Activated T-cell treated with anti-CD3 and anti-CD28 coated beads, Interleukin-2, amount 50 U/mL, for 72 hours (primary cell): ENCODE measurements around the gene SPPL2A. TPM values are rescaled to one million over a fixed set of nuclear protein-coding genes. Genes with fewer than 3 reads are reported as not detected.
A peak's percentile ranks its signal among the peaks of the same experiment; 100 is the strongest.
"Not testable (repeated sequence)": the region's sequence is repeated elsewhere in the genome, so short reads cannot be mapped to it uniquely, and the experiment has no call there.

ENCODE experiments used
- ATAC-seq, 2 donors: fragments of 150-1000 bp; cut with Tn5 transposase; replicated peaks in 1 of 2; 2 replicates each; pipeline ENCODE4 v1.10.0; 2021; ENCODE audit warnings: moderate library complexity in 2 of 2, mild to moderate bottlenecking in 1 of 2
- DNase-seq, 2 donors: peaks; one replicate each; pipeline ENCODE4 v3.0.0; 2021 to 2022; ENCODE audit warnings: mixed read lengths in 1 of 2
- H3K27ac Mint-ChIP-seq: one replicate; pipeline ENCODE4 v1.8.0; 2022; ENCODE audit warnings: mild to moderate bottlenecking, moderate library complexity, mixed read lengths
- H3K27me3 Mint-ChIP-seq: one replicate; pipeline ENCODE4 v1.8.0; 2022; ENCODE audit warnings: low read depth, mixed read lengths
- H3K36me3 Mint-ChIP-seq, 2 donors: one replicate each; pipeline ENCODE4 v1.8.0; 2022; ENCODE audit warnings: mixed read lengths in 2 of 2, mild to moderate bottlenecking in 1 of 2; ENCODE audit not compliant: insufficient read depth in 2 of 2
- H3K4me1 Mint-ChIP-seq: one replicate; pipeline ENCODE4 v1.8.0; 2022; ENCODE audit warnings: low read depth, mixed read lengths
- H3K4me3 Mint-ChIP-seq, 2 donors: one replicate each; pipeline ENCODE4 v1.8.0; 2022; ENCODE audit warnings: mild to moderate bottlenecking in 2 of 2, mixed read lengths in 2 of 2, moderate library complexity in 2 of 2
- H3K9me3 Mint-ChIP-seq, 2 donors: one replicate each; pipeline ENCODE4 v1.8.0; 2022; ENCODE audit warnings: mixed read lengths in 2 of 2
- total RNA-seq, 2 donors: library from RNA; stranded (reverse); gene quantifications; one replicate each; pipeline ENCODE4 v1.2.3, GENCODE V29; 2022

Gene SPPL2A
- total RNA-seq, 2 donors from 2014 or later, result 130 to 157 TPM

DNA sequence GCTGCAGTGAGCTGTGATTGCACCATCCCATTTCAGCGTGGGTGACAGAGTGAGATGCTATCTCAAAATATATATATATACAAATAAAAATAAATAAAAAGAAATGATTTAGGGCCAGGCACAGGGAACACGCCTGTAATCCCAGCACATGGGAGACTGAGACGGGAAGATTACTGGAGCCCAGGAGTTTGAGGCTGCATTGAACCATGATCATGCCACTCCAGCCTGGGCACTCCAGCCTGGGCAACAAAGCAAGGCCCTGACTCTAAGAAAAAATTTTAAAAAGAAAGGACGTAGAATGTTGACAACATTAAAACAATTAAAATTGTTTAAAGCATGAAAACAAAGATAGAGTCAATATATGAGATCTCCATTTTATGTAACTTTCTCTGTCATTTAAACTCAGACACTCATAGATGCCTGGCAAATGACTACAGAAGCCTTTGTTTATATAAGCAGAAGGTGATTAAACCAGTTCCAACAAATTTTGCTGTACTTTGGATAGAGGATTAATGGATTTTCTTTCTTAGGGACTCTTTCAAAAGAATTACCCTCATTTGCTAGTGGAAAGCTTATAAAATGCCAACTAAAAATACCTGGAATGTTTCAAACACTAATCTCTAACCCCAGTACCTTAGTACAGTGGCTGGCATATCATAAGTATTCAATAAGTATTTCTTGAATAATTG, 68.3 kb downstream of the SPPL2A start:
- no peaks in the 10 kb centered on the region for H3K36me3 Mint-ChIP-seq
- no peaks in the 10 kb centered on the region for H3K4me1 Mint-ChIP-seq
- DNase-seq (no peak), ATAC-seq (no peak)
- H3K4me3 Mint-ChIP-seq, result no peak overlapping the region
- no peaks in the 10 kb centered on the region for H3K27me3 Mint-ChIP-seq
- H3K27ac Mint-ChIP-seq, result no peak overlapping the region
- H3K9me3 Mint-ChIP-seq, result no peaks in the 10 kb centered on the region

DNA sequence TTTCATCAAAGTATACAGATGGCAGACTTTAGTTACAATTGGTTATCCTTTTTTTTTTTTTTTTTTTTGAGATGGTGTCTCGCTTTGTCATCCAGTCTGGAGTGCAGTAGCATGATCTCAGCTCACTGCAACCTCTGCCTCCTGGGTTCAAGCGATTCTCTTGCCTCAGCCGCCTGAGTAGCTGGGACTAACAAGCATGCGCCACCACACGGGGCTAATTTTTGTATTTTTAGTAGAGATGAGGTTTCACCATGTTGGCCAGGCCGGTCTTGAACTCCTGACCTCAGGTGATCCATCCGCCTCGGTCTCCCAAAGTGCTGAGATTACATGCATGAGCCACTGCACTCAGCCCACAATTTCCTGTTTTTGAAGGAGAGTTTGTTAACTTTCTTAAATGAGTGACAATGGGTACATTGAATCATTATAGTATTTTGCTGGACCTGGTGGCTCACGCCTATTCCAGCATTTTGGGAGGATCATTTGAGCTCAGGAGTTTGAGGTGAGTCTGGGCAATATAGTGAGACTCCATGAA, 70.8 kb downstream of the SPPL2A start:
- H3K9me3 Mint-ChIP-seq, H3K27ac Mint-ChIP-seq, H3K4me3 Mint-ChIP-seq, H3K27me3 Mint-ChIP-seq, H3K4me1 Mint-ChIP-seq, H3K36me3 Mint-ChIP-seq: not testable (repeated sequence)
- DNase-seq (peak in 1 of 2 donors; percentile 10), ATAC-seq (peak in 1 of 2 donors; percentile 58)

DNA sequence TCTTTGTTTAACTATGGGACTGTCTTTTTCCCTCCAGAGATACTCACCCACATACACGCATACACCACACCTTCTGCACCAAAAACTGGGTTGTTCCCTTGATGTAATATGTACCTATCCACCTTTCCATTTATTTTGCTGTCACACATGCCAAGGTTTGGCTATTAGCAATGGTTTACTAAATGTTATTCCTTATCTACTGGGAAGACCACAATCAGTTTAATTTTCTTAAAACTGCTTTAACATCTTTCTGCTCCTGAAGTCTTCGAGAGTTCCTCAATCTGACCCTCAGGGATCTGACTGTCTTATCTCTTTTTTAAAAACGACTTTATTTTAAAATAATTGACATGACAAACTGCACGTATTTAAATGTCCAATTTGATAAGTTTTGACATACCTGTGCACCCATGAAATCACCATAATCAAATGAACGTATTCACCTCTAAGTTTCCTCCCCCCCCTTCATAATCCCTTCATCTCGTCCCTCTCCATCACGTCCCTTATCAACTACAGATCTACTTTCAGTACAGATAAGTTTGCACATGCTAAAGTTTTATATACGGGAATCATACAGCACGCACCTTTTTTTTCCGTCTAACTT, 78.1 kb downstream of the SPPL2A start:
- Mint-ChIP-seq H3K4me1 (peaks cover 51% of the 10 kb centered on the region), H3K4me3 (peak overlapping the region; percentile 95 to 99), H3K27me3 (no peaks in the 10 kb centered on the region), H3K27ac (peak overlapping the region; percentile 96), H3K36me3 (peaks cover 12 to 29% of the 10 kb centered on the region in 2 donors), H3K9me3 (no peaks in the 10 kb centered on the region)
- DNase-seq (no peak), ATAC-seq (no peak)

DNA sequence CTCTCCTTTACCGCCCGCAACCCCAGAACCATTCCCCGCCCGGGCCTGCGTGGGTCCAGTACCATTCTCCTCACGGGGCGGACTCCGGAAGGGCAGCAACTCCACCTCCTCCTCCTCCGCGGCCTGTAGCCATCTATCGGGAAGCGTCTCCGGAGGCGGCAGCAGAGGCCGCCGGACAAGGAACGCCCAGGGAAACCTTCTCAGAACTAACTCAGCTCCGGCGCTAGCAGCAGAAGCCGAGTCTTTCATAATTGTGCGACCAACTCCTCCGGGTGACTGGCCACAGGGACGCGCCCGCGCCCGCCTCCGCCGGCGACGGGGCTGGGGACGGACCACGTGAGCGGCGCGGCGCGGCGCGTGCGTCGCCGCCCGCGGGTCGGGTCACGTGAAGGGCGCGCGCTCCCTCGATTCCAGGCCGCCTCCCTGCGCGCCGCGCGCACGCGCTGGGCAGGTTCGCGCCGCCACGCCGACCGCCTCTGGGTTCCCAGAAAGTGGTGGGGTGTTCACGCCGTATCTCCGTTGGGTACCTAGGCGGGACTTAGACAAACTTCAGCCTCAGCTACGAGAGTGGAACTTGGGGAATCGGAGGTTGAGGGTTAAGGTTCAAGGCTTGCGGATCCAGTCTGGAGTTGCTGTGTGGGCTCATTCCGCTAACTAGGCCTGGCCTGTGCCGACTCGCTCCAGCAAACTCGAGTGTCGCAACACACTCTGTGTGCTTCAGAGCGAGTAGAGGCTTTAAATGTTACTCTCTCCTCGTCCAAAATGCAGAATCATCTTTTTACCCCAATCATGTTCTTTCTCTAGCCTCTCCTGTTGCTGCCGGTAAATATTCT, 78.8 kb downstream of the SPPL2A start, which contains the start of gene TRPM7:
Gene TRPM7, minus strand, starts transcription at position 329 of the 833 bp plus-strand sequence. Its CDS starts 264 bp downstream, at position 65.
- H3K9me3 Mint-ChIP-seq, result no peaks in the 10 kb centered on the region

DNA sequence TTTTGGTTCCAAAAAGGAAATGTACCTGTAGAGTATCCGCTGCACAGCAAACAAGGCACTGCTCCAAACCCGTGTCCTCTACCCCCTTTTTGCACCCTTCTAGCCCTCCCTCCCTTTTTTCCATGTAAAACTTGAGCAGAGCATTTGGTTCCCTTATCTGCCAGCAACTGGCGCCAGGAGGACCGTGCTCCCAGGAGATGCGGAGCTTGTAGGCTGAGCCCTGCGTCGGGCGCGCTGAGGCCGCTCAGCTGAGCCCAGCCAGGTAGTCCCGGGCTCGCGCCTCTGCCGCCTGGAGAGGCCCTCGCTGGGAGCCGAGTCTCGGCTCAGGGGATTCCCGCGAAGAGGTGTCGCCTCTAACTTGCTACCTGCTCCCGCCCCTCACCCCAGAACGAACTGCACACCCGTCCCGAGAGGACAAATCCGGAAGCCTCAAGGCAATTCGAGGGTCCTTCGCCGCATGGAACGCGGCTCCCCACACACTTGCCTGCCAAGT, 79.5 kb downstream of the SPPL2A start:
- Mint-ChIP-seq H3K9me3 (no peaks in the 10 kb centered on the region), H3K36me3 (peaks cover 15 to 30% of the 10 kb centered on the region in 2 donors)
- ATAC-seq, result peak; percentile 71 to 73

More for the DNA sequence above, 78.8 kb downstream of the SPPL2A start, which contains the start of gene TRPM7:
- Mint-ChIP-seq H3K4me3 (peak within 1 kb of the TSS; percentile 95 to 99), H3K27ac (peak within 1 kb of the TSS; percentile 96), H3K36me3 (peaks cover 13 to 30% of the 10 kb centered on the region in 2 donors), H3K4me1 (peaks cover 58% of the 10 kb centered on the region), H3K27me3 (no peaks in the 10 kb centered on the region)
- ATAC-seq (peak; percentile 88 to 90), DNase-seq (peak; percentile 92)

DNA sequence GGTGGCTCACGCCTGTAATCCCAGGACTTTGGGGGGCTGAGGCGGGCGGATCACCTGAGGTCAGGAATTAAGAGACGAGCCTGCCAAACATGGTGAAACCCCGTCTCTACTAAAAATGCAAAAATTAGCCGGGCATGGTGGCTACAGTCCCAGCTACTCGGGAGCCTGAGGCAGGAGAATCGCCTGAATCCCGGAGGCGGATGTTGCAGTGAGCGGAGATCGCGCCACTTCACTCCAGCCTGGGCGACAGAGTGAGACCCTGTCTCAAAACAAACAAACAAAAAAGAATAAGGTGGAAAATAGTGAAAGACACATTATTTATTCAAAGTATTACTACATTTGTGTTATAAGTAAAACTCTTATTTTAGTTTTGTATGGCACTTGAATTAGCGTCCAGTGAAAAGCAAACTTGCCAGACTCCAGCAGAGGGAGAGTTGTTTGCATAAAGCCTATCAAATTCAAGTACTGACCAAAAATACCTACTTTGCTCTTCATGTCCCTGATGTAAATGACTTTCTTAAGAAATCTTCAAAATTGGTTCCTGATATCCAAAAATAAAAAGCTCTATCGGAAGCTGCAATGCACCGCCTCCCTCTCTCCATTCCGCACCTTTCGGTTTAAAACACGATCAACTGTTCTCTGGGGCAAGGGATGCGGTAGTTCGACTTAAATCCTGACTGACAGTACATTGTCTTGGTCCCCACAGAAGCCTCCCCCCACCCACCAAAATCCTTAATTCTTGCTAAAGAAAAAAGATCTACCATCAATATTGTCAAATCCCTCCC, 80.1 kb downstream of the SPPL2A start:
- Mint-ChIP-seq H3K9me3 (no peaks in the 10 kb centered on the region), H3K4me1 (peaks cover 66% of the 10 kb centered on the region), H3K27ac (peak overlapping the region; percentile 86), H3K4me3 (peak overlapping the region; percentile 95 to 99), H3K27me3 (no peaks in the 10 kb centered on the region), H3K36me3 (peaks cover 15 to 30% of the 10 kb centered on the region in 2 donors)
- DNase-seq (no peak), ATAC-seq (no peak)

More for the DNA sequence above, 79.5 kb downstream of the SPPL2A start:
- Mint-ChIP-seq H3K27ac (peak overlapping the region; percentile 86), H3K27me3 (no peaks in the 10 kb centered on the region), H3K4me3 (peak overlapping the region; percentile 95 to 99), H3K4me1 (peaks cover 65% of the 10 kb centered on the region)
- peak; percentile 76 to 81 for DNase-seq

DNA sequence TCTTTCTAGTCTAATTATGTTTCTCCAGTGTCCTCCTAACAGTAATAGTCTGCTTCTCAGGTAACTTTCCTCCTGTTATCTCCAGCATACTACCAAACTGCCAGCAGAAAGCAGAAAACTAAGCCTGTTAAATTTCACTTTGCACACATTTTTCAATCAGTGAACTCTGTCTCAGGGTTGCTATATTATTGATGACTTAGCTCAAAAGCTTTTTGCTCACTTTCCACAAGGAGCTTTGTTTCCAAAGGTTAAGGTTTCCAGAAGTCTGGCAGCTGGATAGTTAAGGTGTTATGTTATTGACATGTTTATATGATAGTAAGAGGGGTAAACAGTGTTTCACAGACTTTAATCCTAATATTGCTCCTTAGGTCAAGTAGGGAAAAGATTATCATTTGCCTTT, 84.0 kb downstream of the SPPL2A start:
- Mint-ChIP-seq H3K9me3 (no peaks in the 10 kb centered on the region), H3K36me3 (peaks cover 12 to 31% of the 10 kb centered on the region in 2 donors), H3K27ac (peak overlapping the region; percentile 49), H3K27me3 (no peaks in the 10 kb centered on the region), H3K4me3 (peak overlapping the region; percentile 29 to 67), H3K4me1 (peaks cover 63% of the 10 kb centered on the region)
- DNase-seq (no peak), ATAC-seq (no peak)

DNA sequence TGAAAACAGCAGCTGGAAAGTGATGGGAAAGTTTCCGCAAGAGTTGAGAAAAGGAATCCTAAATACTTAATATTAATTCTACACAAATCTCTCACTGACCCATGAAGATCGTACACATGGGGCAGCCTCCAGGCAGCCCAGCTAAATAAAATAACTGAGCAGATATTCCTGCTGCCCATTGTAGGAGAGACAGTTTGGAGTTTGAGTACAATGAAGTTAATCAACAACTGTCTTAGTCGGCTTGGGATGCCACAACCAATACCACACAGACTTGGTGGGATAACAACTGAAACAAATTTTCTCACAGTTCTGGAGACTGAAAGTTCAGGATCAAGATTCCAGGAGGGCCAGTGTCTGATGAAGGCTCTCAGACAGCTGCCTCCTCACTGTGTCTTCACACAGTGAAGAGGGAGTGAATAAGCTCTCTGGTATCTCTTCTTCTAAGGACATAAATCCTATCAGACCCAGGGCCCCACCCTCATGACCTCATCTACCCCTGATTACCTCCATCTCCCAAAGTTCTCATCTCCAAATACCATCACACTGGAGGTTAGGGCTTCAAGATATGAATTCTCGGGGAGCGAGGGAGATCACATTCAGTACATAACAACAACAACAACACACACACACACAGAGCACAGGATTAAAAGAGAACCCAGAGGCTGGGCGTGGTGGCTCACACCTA, 88.6 kb downstream of the SPPL2A start:
- DNase-seq (no peak), ATAC-seq (no peak)
- peak overlapping the region in 1 of 2 donors; percentile 29 for H3K4me3 Mint-ChIP-seq
- peak overlapping the region; percentile 6 for H3K27ac Mint-ChIP-seq
- no peaks in the 10 kb centered on the region for H3K9me3 Mint-ChIP-seq
- no peaks in the 10 kb centered on the region for H3K27me3 Mint-ChIP-seq
- peaks cover 39% of the 10 kb centered on the region for H3K4me1 Mint-ChIP-seq
- peaks cover 3 to 5% of the 10 kb centered on the region in 2 donors for H3K36me3 Mint-ChIP-seq

DNA sequence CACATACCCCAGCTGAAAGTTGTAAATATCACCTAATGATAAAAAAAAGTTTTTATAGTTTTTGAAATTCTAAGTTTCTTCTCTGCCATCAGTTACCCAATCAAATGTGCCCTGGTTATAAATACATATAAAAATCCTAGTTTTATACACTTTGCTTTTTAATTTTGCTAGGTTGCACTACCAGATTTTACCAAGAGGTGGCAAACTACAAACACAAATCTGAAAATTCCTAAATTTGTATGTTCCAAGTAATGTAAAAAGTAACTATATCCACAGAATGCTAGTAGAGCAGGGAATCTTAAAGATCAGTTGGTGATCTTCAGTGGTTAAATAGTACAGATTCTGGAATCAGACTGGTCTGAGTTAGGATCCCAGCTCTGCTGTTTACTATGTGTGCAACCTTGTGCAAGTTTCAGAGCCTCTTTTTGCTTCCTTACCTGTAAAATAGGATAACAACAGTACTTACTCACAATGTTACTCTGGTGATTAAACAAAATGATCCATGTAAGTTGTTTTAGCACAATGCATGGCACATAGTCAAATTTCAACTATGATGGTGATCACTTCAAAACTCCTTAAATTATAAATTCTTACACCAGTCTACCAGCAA, 89.9 kb downstream of the SPPL2A start:
- no peaks in the 10 kb centered on the region for H3K27me3 Mint-ChIP-seq
- no peak for ATAC-seq
- peak in 1 of 2 donors; percentile 12 for DNase-seq
- H3K36me3 Mint-ChIP-seq, result peaks cover 1 to 5% of the 10 kb centered on the region in 2 donors
- H3K4me3 Mint-ChIP-seq, result no peak overlapping the region
- H3K4me1 Mint-ChIP-seq, result peaks cover 35% of the 10 kb centered on the region
- no peaks in the 10 kb centered on the region for H3K9me3 Mint-ChIP-seq
- H3K27ac Mint-ChIP-seq, result peak overlapping the region; percentile 38

DNA sequence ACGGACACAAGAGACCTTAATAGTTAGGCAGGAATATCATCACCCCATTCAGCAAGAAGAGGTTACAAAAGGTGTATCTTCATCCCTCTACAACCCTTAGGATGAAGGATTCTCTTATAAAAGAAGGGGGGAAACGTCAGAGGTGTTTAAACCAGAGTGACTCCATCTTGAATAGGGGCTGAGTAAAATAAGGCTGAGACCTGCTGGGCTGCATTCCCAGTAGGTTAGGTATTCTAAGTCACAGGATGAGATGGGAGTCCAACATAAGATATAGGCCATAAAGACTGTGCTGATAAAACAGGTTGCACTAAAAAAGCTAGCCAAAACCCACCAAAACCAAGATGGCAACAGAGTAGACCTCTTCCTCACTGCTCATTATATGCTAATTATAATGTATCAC, 95.4 kb downstream of the SPPL2A start:
- no peaks in the 10 kb centered on the region for H3K27me3 Mint-ChIP-seq

DNA sequence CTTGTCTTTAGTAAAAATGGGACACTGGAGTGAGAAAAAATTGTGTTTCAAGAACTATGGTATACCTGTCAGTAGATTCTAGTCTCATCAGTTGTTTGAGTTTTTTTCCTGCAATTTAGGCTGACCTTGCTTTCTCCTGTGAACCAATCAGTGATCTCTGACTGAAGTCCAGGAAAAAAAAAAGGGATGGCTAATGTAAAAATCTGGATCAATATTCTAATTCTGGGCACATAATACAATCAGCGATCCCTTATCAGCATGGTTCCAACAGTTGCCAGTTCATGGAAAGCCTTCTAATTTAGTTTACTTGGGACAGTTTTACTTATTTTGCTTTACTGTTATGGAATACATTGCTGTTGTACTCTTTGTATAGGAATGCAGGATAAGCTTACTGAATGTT, 95.9 kb downstream of the SPPL2A start:
- Mint-ChIP-seq H3K4me1 (peaks cover 7% of the 10 kb centered on the region), H3K9me3 (no peaks in the 10 kb centered on the region), H3K4me3 (no peak overlapping the region), H3K27me3 (no peaks in the 10 kb centered on the region), H3K36me3 (peaks cover 0 to 8% of the 10 kb centered on the region in 2 donors), H3K27ac (no peak overlapping the region)
- no peak for ATAC-seq
- no peak for DNase-seq

More for the DNA sequence above, 95.4 kb downstream of the SPPL2A start:
- ATAC-seq, result no peak
- Mint-ChIP-seq H3K9me3 (no peaks in the 10 kb centered on the region), H3K4me1 (peaks cover 12% of the 10 kb centered on the region), H3K4me3 (no peak overlapping the region), H3K27ac (no peak overlapping the region), H3K36me3 (peaks cover 0 to 8% of the 10 kb centered on the region in 2 donors)
- DNase-seq, result no peak
